AML-193 (cell line): Measurements from ENCODE around the gene UFD1.

Source experiments
- DNase-seq, 2 experiments: peaks; one replicate each; lab custom pipeline; 2025; lab: John Stamatoyannopoulos, UW

The UFD1 gene

DNA sequence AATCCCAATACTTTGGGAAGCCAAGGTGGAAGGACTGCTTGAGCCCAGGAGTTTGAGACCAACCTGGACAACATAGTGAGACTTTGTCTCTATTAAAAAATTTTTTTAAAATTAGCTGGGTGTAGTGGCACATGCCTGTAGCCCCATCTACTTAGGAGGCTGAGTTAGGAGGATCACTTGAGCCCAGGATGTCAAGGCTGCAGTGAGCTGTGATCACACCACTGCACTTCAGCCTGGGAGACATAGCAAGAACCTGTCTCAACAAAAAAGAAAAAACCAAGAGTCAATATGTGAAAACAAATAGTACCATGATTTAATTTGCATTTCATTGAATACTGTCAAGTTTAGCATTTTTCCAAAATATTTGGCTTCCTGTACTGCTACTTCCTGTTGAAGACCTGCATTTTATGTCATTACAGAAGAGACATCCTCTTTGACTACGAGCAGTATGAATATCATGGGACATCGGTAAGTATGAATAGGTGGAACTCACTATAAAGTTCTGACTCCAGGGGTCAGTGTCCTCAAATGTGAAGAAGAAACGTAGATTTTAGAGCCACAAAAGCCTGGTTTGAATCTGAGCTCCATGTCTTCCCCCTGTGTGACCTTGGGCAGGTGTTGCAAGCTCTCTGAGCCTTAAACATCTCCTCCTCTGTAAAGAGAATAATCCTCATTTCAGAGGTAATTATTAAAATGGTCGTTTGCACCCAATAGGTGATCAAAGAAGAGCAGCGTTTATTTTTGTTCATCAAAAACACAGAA, 16.8 kb upstream of the UFD1 start:
- DNase-seq = no peak

DNA sequence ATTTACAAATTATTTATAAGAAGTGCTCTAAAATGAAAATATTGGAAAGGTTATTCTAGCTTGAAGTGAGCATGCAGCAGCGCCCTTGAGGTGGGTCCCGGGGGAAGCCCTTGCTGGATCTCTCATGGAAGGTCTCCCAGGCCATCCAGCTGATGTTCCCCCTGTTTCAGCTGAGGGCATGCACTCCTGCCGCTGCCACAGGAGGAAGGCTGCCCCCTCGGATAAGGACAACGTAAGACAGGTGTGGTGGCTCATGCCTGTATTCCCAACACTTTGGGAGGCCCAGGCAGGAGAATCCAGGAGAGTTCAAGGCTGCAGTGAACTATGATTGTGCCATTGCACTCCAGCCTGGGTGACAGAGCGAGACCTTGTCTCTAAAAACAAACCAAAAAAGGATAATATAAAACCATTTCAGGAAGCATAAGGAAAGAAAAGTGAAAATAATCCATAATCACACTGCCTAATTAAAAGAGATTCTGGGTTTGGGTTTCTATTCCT, 15.7 kb upstream of the UFD1 start:
- DNase-seq = no peak

DNA sequence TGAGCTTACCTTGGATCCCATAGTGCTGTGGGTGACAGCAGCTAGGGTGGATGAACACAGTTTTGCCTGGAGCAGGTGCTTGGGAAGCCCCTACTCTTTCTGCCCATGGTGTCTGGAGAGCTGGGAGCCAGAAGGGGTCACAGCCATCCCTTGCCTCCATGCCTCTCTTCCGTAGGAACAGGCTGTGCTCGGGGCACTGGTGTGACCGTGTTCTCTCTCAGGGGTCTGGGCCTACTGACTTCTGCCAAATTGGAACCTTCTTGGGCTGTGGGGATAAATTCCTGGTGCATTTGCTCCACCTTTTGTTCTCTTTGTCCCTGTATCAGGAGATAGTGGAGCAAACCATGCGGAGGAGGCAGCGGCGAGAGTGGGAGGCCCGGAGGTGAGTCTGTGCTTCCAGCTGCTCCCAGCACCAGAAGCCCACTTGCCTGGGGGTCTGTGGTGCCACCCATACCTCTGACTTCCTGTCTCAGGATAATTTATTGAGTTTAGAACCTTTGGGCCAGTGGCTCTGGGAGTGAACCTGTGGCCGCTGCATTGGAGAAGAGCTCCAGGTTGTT, 15.1 kb upstream of the UFD1 start:
- no peak for DNase-seq

DNA sequence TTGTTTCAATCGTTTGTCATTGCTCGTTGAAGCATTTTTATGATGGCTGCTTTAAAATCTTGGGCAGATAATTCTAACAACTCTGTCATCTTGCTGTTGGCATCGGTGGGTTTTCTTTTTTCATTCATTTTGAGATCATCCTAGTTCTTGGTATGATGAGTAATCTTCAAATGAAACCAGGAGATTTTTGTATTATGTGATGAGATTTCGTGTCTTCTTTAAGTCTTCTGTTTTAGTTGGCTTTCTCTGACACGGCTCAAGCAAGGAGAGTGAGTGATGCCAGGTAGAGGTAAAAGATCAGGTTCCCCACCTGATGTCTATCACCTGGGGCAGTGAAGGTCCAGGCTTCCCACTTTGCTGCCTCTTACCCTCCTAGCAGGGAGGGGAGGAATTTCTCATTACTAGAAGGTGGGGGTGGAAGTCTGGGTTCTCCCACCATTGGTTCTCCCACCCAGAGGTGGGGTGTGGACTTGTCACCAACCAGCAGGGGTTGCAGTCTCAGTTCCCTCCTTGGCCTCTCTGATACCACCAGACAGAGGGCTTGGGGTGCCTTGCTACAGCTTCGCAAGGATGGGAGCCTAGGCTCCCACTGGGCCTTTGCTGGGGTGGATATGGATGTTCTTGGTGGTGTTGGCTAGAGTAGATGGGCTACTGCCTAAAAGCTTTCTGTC, 13.6 kb upstream of the UFD1 start:
- no peak for DNase-seq

DNA sequence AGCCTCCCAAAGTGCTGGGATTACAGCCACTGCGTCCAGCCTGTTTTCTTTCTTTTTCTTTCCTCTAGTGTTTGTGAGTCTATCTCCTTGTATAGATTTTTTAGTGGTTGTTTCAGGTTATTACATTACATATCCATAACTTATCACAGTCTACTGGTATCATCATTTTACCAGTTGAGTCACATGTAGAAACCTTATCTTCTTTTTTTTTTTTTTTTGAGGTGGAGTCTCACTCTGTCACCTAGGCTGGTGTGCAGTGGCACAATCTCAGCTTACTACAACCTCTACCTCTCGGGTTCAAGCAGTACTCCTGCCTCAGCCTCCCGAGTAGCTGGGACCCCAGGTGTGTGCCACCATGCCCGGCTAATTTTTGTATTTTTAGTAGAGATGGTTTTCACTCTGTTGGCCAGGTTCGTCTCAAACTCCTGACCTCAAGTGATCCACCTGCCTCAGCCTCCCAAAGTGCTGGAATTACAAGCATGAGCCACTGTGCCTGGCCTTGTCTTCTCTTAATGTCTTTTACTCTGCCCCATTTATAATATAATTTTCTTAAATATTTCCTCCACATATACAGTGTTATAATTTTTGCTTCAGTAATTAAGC, 11.7 kb upstream of the UFD1 start:
- no peak for DNase-seq

DNA sequence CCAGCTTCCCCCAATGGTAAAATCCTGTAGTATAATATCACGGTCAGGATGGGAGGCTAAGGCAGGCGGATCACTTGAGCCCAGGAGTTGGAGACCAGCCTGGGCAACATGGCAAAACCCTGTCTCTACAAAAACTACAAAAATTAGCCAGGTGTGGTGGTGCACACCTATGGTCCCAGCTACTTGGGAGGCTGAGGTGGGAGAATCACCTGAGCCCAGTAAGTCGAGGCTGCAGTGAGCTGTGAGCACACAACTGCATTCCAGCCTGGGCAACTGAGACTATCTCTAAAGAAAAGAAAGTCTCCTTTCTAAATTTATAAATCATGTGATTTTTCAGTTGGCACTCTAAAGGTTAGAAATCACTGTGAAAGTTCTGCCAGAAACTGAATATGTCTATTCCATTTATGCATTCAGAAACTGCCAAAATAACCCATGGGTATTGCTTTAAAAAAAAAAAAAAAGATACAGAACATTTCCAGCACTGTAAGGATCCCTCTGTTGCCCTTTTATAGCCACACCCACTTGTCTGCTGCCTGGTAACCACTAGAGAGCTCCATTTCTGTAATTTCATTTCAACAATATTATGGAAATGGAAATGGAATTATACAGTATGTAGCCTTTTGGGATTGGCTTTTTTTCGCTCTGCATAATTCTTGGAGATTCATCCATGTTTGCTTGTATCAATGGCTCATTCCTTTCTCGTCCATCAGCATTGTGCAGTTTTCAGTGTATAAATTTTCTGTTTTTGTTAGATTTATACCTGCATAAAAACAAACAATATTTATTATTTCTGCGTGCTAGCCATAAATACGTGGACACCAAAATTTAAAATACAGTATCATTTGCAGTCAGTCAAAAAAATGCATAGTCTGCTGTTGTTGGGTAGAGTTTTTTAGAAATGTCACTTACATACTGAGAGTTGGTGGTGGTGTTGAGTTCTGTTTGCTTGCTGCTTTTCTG, 10.2 kb upstream of the UFD1 start:
- peak; percentile 20 to 33 for DNase-seq

DNA sequence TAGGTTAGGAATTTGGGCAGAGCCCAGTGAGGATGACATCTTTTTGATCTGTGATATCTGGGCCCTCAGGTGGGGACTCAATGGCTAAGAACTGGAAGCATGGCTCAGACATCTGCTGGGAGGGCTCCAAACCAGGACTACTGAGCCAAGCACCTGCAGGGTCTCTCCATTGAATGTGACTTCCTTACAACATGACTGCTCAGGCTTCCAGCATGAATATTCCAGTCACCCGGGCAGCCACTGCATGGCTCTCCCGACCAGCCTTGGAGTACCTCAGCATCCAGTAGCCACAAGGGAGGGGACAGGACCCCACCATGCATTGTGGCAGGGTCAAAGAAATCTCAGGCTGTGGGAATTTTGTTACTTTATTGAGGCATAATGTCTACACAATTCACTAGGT, 9.3 kb upstream of the UFD1 start:
- no peak for DNase-seq

DNA sequence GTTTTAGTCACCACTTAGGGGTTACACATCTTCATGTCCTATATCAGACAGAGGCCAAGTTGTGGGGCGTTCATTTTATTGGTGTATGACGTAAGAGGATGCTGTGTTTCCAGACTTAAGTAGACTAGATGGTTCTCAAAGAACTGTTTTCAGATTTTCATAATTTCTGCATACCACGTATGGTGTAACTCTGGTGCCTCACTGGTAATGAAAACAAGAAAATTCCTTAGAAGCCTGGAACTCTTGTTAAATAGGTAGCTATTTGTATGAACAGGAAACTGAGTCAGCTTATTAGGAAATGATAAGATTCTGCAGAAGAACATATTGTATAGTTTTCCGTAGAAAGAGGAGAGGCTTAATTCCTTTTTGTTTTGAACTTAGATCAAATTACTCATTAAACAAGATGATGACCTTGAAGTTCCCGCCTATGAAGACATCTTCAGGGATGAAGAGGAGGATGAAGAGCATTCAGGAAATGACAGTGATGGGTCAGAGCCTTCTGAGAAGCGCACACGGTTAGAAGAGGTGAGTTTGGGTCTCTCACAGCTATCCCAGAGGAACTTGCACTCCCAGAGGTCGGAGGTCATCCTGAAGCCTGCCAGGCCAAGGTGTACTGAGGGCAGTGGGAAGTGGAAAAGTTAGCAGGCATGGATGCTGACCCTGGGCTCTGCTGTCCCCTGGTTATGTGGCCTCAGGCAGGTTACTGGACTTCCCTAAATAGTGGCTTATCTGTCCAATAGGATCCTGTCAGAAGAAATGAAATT, 4.7 kb upstream of the UFD1 start:
- DNase-seq = no peak

DNA sequence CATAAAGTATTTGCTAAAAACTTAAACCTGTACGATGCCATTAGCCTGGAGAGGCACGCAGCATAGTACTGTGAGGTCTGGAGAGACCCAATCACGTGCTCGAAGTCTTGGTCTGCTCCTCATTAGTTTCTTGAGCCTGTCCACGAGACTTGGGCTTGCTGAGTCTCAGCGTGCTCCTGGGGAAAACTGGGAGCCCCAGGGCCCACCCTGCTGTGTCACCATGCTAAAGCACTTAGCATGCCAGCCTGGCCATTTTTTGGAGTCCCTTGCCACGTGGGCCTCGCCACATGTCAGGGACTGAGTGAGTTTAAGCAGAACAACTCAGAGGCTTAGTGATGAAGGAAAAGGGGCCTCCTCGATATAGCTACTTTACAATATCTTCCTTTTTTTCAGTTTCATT, 3.3 kb upstream of the UFD1 start:
- DNase-seq = no peak

DNA sequence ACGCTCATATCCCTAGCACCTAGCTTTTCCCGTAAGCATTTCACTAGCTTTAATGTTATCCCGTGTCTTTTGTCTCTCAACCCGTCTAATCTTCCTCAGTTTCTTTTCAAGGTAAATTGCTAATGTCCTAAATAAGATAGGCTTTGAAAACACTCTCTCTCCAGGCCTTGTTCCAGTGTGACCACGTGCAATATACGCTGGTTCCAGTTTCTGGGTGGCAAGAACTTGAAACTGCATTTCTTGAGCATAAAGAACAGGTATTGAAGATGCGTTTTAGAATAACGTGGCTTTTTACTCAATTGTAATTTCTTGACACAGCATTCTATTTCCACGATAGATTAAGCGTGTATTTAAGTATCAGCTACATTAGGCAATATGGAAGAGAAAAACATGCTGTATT, 1.8 kb upstream of the UFD1 start:
- DNase-seq = no peak

DNA sequence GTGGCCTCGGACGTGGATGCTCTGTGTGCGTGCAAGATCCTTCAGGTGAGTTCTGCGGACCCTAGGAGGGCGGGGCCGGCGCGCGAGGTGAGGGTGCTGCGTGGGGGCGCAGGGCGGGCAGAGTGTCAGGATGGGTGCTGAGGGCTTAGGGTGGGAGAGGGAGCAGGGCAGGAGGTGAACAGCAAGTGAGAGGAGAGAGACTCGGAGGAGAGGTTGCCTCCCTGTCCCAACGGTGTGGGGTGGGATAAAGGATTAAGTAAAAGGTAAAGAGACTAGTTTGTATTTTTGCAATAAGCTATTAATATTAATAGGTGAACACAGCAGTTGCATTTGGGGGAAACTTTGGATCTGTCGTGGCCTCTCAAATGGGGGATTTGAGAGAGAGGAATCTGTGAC, 1.2 kb upstream of the UFD1 start:
- no peak for DNase-seq

DNA sequence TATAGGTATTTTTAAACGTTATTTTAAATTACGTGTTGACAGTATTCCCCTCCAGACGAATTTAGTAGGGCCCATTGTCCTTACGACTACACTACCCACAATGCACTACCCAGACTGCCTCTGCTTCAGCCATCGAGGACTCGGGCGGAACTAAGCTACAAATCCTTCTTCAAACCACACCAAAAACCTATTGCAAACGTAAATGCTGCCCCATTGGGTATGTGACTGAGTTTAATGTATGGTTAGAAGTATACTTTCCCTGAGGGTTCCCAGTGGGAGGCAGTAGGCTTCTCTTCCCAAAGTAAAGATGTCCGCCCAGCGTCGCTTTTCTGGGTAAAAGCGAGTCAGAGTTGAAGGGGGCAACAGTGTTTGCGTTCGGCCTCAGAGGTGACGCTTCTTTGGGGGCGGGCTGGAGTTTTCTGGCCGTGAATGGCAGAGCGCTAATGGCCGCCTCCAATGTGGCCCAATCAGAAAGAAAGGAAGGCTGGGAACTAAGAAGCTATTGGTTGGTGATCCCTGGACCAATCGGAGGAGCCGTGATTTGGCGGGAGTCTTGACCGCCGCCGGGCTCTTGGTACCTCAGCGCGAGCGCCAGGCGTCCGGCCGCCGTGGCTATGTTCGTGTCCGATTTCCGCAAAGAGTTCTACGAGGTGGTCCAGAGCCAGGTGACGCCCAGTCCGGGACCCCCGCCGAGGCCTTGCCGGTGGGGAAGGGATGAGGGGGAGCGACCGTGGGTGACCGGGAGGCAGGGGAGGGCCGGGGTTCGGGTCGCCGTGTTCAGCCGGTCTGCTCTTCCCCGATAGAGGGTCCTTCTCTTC, 571 bp upstream of the UFD1 start, which contains the start of gene CDC45:
Gene CDC45 (plus strand): TSS at position 566 of the 818 bp plus-strand sequence. CDS start 49 bp downstream, at position 615.
- DNase-seq = peak; percentile 98

DNA sequence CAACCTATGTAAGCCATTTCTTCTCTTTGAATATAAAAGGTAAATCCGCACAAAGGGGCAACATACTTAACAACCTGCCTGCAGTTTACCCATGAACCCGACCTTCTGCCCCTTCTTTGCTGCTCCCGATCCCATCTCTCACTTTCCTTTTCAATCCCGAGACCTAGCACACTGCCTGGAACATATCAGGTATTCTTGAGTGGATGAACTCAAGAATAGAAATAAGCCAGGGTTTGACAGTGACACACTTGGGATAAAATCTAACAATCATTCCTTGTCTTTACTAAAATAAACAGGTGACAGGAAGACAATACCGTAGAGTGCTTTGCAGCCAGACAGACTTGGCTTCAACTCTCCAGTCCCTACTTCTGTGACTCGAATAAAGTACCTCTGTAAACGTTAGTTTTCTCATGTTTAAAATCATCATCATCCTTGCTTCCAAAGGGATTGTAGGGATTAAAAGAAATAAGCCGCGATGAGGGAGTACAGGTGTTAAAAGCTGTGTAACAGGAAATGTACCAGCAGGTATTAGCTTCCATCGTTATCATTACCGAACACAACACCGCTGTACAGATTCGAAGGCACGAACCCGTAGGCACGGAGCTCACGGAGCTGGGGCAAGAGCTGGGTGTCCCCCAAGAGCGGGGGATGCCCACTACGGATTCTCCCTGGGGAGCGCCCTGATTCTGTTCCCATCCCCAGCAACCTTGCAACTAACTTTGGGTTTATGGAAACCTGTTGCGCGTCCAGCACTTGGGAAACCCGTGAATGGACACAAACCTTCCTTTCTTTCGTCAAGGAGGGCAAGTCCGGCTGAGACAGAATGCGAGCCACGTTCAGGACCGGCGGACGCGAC, 720 bp downstream of the UFD1 start:
- DNase-seq = no peak

DNA sequence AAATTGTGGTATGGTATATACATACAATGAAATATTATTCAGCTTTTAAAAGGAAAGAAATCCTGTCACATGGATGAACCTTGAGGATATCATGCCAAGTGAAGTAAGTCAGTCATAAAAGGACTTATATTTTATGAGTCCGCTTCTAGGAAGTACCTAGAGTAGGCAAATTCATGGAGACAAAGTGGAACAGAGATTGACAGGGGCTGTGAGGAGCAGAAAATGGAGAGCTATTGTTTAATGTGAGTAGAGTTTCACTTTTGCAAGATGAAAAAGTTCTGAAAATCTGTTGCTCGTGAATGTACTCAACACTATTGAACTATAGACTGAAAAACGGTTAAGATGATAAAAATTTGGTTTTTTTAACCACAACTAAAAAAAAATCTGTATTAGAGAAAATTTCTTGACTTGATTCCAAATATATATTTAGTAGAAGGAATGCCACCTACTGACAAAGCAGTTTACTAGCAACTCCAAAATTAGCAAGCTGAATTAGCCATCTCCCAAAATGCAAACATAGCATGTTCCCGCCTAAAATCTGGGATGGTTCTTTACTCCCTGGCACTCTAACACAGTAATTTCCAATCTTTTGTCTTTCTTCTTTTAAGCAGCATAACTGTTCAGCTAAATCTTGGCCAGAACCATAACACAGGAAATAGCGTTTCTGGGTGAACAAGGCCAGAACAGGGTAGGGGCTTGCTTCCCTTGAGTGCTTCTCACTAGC, 1.5 kb downstream of the UFD1 start:
- DNase-seq = peak; percentile 8 to 9

DNA sequence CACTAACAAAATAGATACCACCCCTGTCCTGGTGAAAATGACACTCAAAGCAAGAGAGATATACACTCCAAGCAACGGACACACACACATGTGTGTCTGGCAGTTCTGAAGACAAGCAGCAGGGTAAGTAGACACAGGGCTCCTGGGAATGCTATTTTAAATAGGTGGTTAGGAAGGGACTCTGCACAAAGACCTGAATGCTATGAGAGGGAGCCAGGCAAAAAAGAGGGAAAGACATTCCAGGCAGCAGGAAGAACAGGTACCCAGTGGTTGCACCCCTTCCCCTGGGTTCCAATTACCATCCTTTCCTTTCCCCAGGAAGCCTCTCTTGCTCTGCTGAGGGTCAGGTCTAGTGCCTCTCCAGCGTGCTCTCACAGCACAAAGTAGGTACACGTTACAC, 3.0 kb downstream of the UFD1 start:
- no peak for DNase-seq

DNA sequence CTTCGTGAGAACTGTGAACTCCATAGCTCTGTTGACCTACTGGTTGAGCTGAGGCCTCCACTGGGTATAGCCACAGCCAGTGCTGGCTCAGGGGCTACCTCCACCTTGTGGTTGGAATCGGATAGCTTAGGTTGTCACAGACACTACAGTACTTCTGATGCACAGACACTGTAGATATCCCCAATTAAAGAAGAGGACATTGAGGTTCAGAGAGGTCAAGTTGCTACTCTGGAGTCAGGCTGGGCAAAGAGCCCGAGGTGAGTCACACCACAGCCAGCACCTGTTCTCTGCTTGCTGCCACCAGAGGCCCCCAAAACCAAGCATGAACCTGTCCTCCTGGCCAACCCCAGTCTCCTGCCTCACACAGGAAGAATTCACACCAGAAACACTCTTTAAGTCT, 5.4 kb downstream of the UFD1 start:
- no peak for DNase-seq

DNA sequence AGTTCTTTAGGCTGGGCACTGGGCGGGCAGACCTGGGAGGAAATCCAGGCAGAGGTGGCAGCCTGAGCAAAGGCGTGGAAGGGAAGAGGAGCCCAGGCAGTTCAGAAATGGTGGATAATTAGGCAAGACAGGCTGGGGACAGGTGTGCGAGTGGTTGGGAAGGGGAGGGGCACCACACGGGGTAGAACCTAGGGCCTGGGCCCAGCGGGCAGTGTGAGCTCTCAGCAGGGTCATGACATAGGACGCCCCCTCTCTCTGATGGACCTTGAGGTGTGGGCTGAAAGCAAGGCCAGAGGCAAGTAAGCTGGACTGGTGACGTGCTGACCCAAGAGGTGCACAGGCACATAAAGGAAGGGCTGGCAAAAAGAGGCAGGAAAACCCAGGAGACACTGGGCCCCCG, 6.8 kb downstream of the UFD1 start:
- no peak for DNase-seq

DNA sequence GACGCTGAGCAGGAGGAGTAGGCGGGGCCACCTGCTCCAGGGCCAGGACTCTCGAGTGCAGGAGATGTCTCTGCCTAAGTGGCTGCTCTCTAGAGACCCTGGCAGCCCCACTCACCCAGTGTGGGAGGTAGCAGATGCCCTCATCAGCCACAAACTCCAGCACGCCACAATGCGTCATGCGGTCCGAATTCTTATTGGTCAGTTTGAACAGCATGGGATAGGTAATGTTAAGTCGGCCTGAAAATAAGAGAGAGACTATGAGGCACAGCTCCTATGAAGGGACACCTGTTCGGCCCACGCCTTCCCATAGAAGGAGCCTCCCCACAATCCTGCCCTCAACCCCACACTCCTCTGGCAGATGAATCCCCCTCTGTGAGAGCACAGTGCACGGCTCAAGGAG, 7.4 kb downstream of the UFD1 start:
- DNase-seq = no peak
